ENCODE results near the gene MICALL2. TPM values are rescaled to one million over a fixed set of nuclear protein-coding genes. Genes with fewer than 3 reads are reported as not detected.

The MICALL2 gene
- total RNA-seq, 1 donor from 2014 or later, result 13.9 TPM

DNA sequence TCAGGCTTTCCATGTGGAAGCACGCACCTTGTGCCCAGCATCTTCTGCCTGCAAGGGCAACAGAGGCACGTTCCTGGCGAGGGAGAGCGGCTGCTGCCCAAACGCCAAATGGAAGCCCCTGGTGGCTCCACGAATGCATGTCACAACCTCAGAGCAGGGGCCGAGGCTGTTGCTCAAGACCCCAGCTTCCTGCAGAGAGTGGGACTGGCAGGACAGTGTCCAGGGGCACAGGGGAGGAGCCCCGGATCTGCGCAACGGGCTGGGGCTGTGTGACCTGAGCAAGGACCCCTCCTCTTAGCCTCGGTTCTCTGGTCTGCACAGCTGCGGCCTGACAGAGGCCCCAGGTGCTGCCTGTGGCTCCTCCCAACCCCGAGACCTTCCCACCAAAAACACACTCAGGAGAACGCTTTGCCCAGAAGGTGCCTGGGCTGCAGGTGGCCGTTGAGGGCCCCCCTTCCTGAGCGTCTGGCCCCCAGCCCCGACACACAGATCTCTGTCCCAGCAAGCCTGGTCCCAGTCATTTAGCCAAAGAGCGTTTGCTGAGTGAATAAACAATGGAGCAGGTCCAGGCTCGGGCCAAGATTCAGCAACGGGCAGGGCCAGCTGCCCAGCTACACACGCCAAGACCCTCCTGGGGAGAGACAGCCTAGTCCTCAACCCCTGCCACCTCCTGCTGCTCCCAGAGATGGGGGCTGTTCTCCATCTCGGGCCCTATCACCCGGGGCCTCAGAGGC lies 1.2 kb downstream of the MICALL2 start:
- H3K4me3 Mint-ChIP-seq (ENCODE audit: low read depth), result peak overlapping the region; percentile 58
- peaks cover 8% of the 10 kb centered on the region for H3K27me3 Mint-ChIP-seq
- no peaks in the 10 kb centered on the region for H3K36me3 Mint-ChIP-seq (ENCODE audit: insufficient read depth)
- TF ChIP-seq, protein P1, sequence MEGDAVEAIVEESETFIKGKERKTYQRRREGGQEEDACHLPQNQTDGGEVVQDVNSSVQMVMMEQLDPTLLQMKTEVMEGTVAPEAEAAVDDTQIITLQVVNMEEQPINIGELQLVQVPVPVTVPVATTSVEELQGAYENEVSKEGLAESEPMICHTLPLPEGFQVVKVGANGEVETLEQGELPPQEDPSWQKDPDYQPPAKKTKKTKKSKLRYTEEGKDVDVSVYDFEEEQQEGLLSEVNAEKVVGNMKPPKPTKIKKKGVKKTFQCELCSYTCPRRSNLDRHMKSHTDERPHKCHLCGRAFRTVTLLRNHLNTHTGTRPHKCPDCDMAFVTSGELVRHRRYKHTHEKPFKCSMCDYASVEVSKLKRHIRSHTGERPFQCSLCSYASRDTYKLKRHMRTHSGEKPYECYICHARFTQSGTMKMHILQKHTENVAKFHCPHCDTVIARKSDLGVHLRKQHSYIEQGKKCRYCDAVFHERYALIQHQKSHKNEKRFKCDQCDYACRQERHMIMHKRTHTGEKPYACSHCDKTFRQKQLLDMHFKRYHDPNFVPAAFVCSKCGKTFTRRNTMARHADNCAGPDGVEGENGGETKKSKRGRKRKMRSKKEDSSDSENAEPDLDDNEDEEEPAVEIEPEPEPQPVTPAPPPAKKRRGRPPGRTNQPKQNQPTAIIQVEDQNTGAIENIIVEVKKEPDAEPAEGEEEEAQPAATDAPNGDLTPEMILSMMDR (IDR thresholded peaks at IDR 0.05; ENCODE audit: unreplicated experiment), result no peak
- no peaks in the 10 kb centered on the region for H3K9me3 Mint-ChIP-seq (ENCODE audit: low read depth)
- DNase-seq (ENCODE audit: low spot score, unreplicated experiment), result no peak
- H3K27ac Mint-ChIP-seq, result no peak overlapping the region
- peaks cover 8% of the 10 kb centered on the region for H3K4me1 Mint-ChIP-seq (ENCODE audit: low read depth)

DNA sequence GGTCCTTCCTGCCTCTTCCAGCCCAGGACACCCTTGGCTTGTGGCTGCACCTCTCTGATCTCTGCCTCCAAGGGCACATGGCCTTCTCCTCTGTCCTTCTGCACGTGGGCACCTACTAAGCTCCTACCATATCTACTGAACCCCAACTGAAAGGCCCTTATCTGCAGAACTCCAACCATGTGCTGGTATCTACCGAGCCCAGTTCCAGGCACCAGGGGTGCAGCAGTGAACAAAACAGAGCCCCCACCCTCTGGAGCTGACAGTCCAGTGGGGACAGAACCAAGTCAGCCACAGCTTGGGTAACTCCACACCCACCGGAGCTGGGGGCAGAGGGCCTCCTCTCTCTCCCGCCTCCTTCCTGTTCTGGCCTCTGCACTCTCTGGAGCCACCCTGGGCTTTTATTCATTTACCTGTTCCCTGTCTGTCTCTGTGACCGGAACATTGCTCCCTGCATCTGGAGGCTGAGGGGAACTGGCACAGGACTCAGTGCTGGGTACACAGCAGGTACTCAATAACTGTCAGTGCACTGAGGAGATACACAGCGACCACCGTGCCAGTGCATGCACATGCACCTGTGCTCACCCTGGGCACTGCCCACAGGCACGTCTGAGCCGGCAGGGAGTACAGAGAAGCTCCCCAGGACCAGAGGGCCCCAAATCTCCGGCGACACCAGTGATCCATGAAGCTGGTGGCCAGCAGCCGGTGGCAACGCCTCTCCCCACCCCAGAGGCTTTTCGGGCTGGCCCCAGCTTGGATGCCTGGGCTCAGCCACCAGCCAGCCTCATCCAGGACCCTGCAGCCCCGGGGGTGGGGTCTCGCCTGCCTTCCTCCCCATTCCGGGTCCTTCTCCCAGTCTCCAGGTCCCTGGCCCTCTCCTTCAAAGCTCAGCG lies 2.0 kb downstream of the MICALL2 start:
- Mint-ChIP-seq H3K27ac (peak overlapping the region; percentile 56), H3K4me3 (ENCODE audit: low read depth) (peak overlapping the region; percentile 19), H3K4me1 (ENCODE audit: low read depth) (peaks cover 8% of the 10 kb centered on the region), H3K36me3 (ENCODE audit: insufficient read depth) (no peaks in the 10 kb centered on the region), H3K9me3 (ENCODE audit: low read depth) (no peaks in the 10 kb centered on the region), H3K27me3 (peaks cover 6% of the 10 kb centered on the region)
- TF ChIP-seq, protein P1 (IDR thresholded peaks at IDR 0.05; ENCODE audit: unreplicated experiment), result no peak
- no peak for DNase-seq (ENCODE audit: low spot score, unreplicated experiment)

DNA sequence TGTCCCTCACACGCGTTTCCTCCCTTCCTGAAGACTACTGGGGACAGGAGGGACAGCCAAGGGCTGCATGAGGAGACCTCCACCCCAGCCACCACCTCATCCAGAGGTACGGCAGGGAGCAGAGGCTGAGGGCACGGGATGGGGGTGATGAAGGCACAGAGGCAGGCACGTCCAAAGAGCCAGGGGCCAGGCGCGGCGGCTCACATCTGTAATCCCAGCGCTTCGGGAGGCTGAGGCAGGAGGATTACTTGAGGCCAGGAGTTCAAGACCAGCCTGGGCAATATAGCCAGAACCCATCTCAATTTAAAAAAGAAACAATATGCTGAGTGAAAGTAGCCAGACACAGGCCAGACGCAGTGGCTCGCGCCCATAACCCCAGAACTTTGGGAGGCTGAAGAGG lies 3.3 kb downstream of the MICALL2 start:
- Mint-ChIP-seq H3K4me1 (ENCODE audit: low read depth) (peaks cover 4% of the 10 kb centered on the region), H3K9me3 (ENCODE audit: low read depth) (no peaks in the 10 kb centered on the region), H3K27ac (no peak overlapping the region), H3K36me3 (ENCODE audit: insufficient read depth) (no peaks in the 10 kb centered on the region), H3K4me3 (ENCODE audit: low read depth) (no peak overlapping the region), H3K27me3 (peaks cover 2% of the 10 kb centered on the region)
- TF ChIP-seq, protein P1 (IDR thresholded peaks at IDR 0.05; ENCODE audit: unreplicated experiment), result no peak
- no peak for DNase-seq (ENCODE audit: low spot score, unreplicated experiment)

DNA sequence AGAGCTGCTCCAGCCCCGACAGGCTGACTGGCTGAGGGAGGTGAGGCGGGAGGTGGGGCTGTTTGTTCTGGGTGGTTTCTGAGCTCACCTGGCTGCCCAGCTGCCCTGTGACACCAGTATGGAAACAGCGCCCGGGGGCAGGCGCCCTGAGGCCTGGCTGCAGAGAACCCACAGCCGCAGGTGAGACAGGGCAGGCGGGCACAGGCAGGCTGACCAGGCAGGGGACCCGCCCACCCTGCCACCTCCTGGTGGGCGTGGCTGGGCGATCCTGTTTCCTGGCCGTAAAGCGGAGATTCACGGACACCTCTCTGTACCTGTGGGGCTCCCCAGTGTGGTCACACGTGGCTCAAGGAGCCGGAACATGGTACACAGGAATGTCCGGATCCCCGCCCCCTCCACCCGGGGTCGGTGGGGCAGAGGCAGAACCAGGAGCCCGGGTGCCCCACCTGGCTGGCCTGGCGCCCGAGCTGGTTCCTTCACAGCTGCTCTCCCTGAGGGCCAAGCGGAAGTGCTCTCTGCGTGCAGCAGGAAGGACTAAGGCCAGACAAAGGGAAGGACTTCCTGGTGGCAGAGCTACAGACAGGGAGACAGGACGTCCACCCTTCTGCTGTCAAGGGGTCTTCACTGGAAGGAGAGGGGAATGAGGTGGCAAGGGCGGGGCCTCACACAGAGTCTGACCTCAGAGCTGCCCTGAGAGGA lies 3.9 kb downstream of the MICALL2 start:
- Mint-ChIP-seq H3K4me3 (ENCODE audit: low read depth) (no peak overlapping the region), H3K4me1 (ENCODE audit: low read depth) (peaks cover 2% of the 10 kb centered on the region), H3K27me3 (peaks cover 2% of the 10 kb centered on the region), H3K27ac (no peak overlapping the region), H3K36me3 (ENCODE audit: insufficient read depth) (no peaks in the 10 kb centered on the region), H3K9me3 (ENCODE audit: low read depth) (no peaks in the 10 kb centered on the region)
- no peak for DNase-seq (ENCODE audit: low spot score, unreplicated experiment)
- TF ChIP-seq, protein P1 (IDR thresholded peaks at IDR 0.05; ENCODE audit: unreplicated experiment), result no peak

DNA sequence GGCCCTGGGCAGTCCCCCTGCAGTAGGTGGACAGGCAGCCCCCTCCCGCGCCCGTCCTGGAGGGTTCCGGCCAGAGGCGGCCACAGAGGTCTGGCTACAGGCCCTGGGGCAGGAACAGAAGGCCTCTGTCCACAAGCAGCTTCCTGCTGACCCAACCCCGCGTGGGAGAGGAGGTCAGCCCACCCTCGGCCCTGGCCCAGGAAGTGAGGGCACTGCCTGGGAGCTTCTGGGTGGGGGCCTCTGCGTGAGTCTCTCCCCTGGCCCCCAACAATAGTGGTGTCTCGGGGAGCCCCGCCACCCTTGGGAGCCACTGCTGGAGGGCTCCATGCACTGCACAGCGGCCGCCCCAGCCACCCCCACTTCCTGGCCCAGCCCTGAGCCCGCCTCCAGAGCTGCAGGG lies 4.7 kb downstream of the MICALL2 start:
- H3K36me3 Mint-ChIP-seq (ENCODE audit: insufficient read depth), result no peaks in the 10 kb centered on the region
- H3K9me3 Mint-ChIP-seq (ENCODE audit: low read depth), result no peaks in the 10 kb centered on the region
- H3K4me1 Mint-ChIP-seq (ENCODE audit: low read depth), result peaks cover 2% of the 10 kb centered on the region
- peaks cover 2% of the 10 kb centered on the region for H3K27me3 Mint-ChIP-seq
- no peak overlapping the region for H3K4me3 Mint-ChIP-seq (ENCODE audit: low read depth)
- TF ChIP-seq, protein P1 (IDR thresholded peaks at IDR 0.05; ENCODE audit: unreplicated experiment), result no peak
- no peak for DNase-seq (ENCODE audit: low spot score, unreplicated experiment)
- no peak overlapping the region for H3K27ac Mint-ChIP-seq
